SK-N-SH (cell line): Measurements from ENCODE around the gene CKB. TPM values are rescaled to one million over a fixed set of nuclear protein-coding genes. Genes with fewer than 3 reads are reported as not detected.

Experiments
- CTCF ChIA-PET: fragments of 300-600, 350-600 bp; formaldehyde crosslinking; extraction: SDS; loops from one replicate; lab custom pipeline; 2021; lab: Yijun Ruan, JAX
- POLR2A ChIA-PET: fragments of 350-600 bp; sonication (Branson Sonifier 250); formaldehyde crosslinking; extraction: SDS; loops from one replicate; lab custom pipeline; 2020; ENCODE audit warnings: antibody characterized with exemption, inconsistent platforms; lab: Yijun Ruan, JAX
- DNase-seq: peaks from one replicate; pipeline ENCODE4 v3.0.0; 2012
- H2AFZ ChIP-seq: fragments of 200-600 bp; sonication (generic); 2 replicates; pipeline ENCODE4 v1.8.1; 2016; ENCODE audit warnings: antibody characterized with exemption, mild to moderate bottlenecking, low read depth
- H3F3A ChIP-seq: fragments of 200-600 bp; sonication (generic); replicated peaks from 2 replicates; pipeline ENCODE3; 2016; ENCODE audit warnings: antibody characterized with exemption, mild to moderate bottlenecking; ENCODE audit not compliant: insufficient read depth
- H3K27ac ChIP-seq, 2 experiments: fragments of 200-500 bp in 1 of 2; fragments of 200-600 bp in 1 of 2; sonication (Bioruptor generic) in 1 of 2; sonication (generic), shearing (Covaris generic) in 1 of 2; 2 replicates each; pipeline versions ENCODE4 v1.5.1 to v1.6.1; 2014 to 2016; ENCODE audit warnings: low read depth in 2 of 2, inconsistent platforms in 1 of 2, low read length in 1 of 2, mild to moderate bottlenecking in 1 of 2, mixed read lengths in 1 of 2
- H3K27me3 ChIP-seq: fragments of 200-600 bp; sonication (generic), shearing (Covaris generic); 2 replicates; pipeline ENCODE4 v1.6.1; 2016; ENCODE audit warnings: mixed run types; ENCODE audit not compliant: insufficient read depth
- H3K36me3 ChIP-seq, 2 experiments: fragments of 200-500 bp in 1 of 2; fragments of 200-600 bp in 1 of 2; sonication (Bioruptor generic) in 1 of 2; sonication (generic) in 1 of 2; replicated peaks in 1 of 2; 2 replicates each; pipeline versions ENCODE3 to v1.5.1; 2014 to 2016; ENCODE audit warnings: low read length in 1 of 2, mild to moderate bottlenecking in 1 of 2; ENCODE audit not compliant: insufficient read depth in 2 of 2, control insufficient read depth in 1 of 2
- H3K4me1 ChIP-seq, 2 experiments: fragments of 200-500 bp in 1 of 2; fragments of 200-600 bp in 1 of 2; sonication (Bioruptor generic) in 1 of 2; sonication (generic), shearing (Covaris generic) in 1 of 2; 2 replicates each; pipeline versions ENCODE4 v1.5.1 to v1.6.1; 2014 to 2016; ENCODE audit warnings: low read depth in 1 of 2, low read length in 1 of 2, mixed run types in 1 of 2; ENCODE audit not compliant: insufficient read depth in 2 of 2, control insufficient read depth in 1 of 2
- H3K4me2 ChIP-seq: fragments of 200-600 bp; sonication (generic), shearing (Covaris generic); 2 replicates; pipeline ENCODE4 v1.6.1; 2017; ENCODE audit warnings: mixed run types
- H3K4me3 ChIP-seq, 2 experiments: fragments of 200-500 bp in 1 of 2; fragments of 200-600 bp in 1 of 2; sonication (Bioruptor generic) in 1 of 2; sonication (generic), shearing (Covaris generic) in 1 of 2; 2 replicates each; pipeline versions ENCODE4 v1.5.1 to v1.8.1; 2014 to 2016; ENCODE audit warnings: low read depth in 2 of 2, inconsistent platforms in 1 of 2, low read length in 1 of 2, mild to moderate bottlenecking in 1 of 2, mixed read lengths in 1 of 2, moderate library complexity in 1 of 2
- H3K79me2 ChIP-seq: fragments of 200-600 bp; sonication (generic); 2 replicates; pipeline ENCODE4 v1.8.1; 2017; ENCODE audit warnings: mild to moderate bottlenecking; ENCODE audit not compliant: insufficient read depth
- H3K9ac ChIP-seq: fragments of 200-600 bp; sonication (generic); 2 replicates; pipeline ENCODE4 v1.6.1; 2017; ENCODE audit warnings: mixed run types
- H3K9me2 ChIP-seq: fragments of 200-600 bp; sonication (generic); 2 replicates; pipeline ENCODE4 v1.6.1; 2017; ENCODE audit warnings: mixed run types
- H3K9me3 ChIP-seq: fragments of 200-600 bp; sonication (generic); 2 replicates; pipeline ENCODE4 v1.6.1; 2017; ENCODE audit warnings: mixed run types, mild to moderate bottlenecking, moderate library complexity
- H4K20me1 ChIP-seq: fragments of 200-600 bp; sonication (generic); 2 replicates; pipeline ENCODE4 v1.6.1; 2017; ENCODE audit warnings: mild to moderate bottlenecking, mixed run types; ENCODE audit not compliant: insufficient read depth
- CHD2 ChIP-seq: fragments of 150-350 bp; IDR thresholded peaks from 2 replicates; pipeline ENCODE4 v1.6.1; 2018; ENCODE audit warnings: low read length; ENCODE audit not compliant: partially characterized antibody
- FOSL2 ChIP-seq: IDR thresholded peaks from 2 replicates; pipeline ENCODE4 v1.4.0; 2012; ENCODE audit warnings: low read depth, mild to moderate bottlenecking, moderate library complexity, borderline replicate concordance
- GATA2 ChIP-seq: sonication (generic); formaldehyde crosslinking; IDR thresholded peaks from 2 replicates; pipeline ENCODE4 v1.5.0; 2020; ENCODE audit warnings: mild to moderate bottlenecking, missing genetic modification reagents
- JUND ChIP-seq: IDR thresholded peaks from 2 replicates; pipeline ENCODE4 v1.4.0; 2012
- NFIC ChIP-seq: IDR thresholded peaks from 2 replicates; pipeline ENCODE4 v1.4.0; 2012; ENCODE audit warnings: borderline replicate concordance
- RFX5 ChIP-seq: IDR thresholded peaks from 2 replicates; pipeline ENCODE4 v1.6.1; 2012; ENCODE audit warnings: mild to moderate bottlenecking, improper control_type of control experiment, low read length
- RXRA ChIP-seq: IDR thresholded peaks from 2 replicates; pipeline ENCODE4 v1.4.0; 2012; ENCODE audit warnings: low read depth, mild to moderate bottlenecking, borderline replicate concordance
- TCF12 ChIP-seq: IDR thresholded peaks from 2 replicates; pipeline ENCODE4 v1.4.0; 2012
- WGBS: methylation state at CpG from one replicate; pipeline ENCODE4 v1.1.6; 2017; ENCODE audit warnings: low lambda C conversion rate; 5-methylcytosine and 5-hydroxymethylcytosine counted together
- polyA plus RNA-seq, 3 experiments: library from polyadenylated mRNA; depleted of rRNA; stranded (reverse); fragments of >200 nt; gene quantifications; 2 replicates each; pipeline ENCODE4 v1.2.3, GENCODE V29; 2012
- TF ChIP-seq, protein P1 (sequence below): fragments of 150-350 bp; IDR thresholded peaks from 2 replicates; pipeline ENCODE4 v1.6.1; 2017; ENCODE audit warnings: antibody characterized with exemption, low read length, low read depth, borderline replicate concordance
- TF ChIP-seq, protein P2 (sequence below): fragments of 200-600 bp; sonication (generic); IDR thresholded peaks from 2 replicates; pipeline ENCODE4 v1.6.1; 2017; ENCODE audit warnings: antibody characterized with exemption, mild to moderate bottlenecking, moderate library complexity
- TF ChIP-seq, protein P3 (sequence below): IDR thresholded peaks from 2 replicates; pipeline ENCODE4 v1.4.0; 2012; ENCODE audit warnings: low read depth, borderline replicate concordance
- TF ChIP-seq, protein P4 (sequence below): IDR thresholded peaks from 2 replicates; pipeline ENCODE4 v1.6.1; 2012; ENCODE audit warnings: mild to moderate bottlenecking, low read depth, low read length, moderate library complexity
- TF ChIP-seq, protein P5 (sequence below): fragments of 150-350 bp; IDR thresholded peaks from 2 replicates; pipeline ENCODE4 v1.6.1; 2016; ENCODE audit warnings: mild to moderate bottlenecking, low read depth, low read length

Gene CKB
- polyA plus RNA-seq, 1 of the 3 experiments (the other 2 are of a cell fraction) = 53.0 TPM

DNA sequence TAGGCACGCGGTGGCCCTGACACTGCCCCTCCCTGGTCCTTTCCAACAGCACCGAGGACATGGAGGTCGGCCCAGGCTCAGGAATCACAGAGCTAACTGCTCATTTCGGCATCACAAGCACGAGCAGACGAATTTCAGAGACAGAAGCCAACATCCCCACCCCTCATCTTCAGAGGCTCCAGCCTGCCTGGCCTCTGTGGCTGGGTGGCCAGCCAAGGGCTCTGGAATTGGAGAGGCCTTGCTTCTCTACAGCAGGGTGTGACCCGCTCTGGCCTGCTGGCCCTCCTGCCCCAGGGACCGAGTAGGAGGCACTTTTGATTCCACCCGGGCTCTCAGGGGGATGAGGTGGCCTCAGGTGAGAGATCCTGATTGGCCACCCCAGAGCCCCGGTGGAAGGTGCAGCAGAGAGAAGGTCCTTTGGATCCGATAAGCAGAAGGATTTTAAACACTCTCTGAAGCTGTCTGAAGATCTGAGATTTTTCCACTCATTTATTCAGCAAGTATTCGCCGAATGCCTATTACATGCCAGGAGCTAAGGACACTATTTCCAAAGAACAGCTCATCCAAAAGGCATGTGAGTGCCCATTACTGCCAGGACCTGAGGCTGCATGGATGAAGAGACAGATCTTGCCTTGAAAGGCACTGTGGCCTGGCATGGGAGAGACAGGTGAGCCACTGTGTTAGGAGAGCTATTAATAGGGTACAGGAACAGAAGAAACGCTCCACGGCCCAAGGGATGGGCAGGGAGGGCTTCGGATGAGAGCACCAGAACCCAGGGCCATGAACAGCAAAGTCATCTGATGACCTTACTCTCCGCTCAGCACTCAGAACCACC lies 29.6 kb upstream of the CKB start:
- H3K4me2 ChIP-seq = peak overlapping the region; percentile 63
- TF ChIP-seq NFIC = 0 out of 2 replicates have a peak, but pooled peaks have one; percentile 11
- TF ChIP-seq, protein P1, sequence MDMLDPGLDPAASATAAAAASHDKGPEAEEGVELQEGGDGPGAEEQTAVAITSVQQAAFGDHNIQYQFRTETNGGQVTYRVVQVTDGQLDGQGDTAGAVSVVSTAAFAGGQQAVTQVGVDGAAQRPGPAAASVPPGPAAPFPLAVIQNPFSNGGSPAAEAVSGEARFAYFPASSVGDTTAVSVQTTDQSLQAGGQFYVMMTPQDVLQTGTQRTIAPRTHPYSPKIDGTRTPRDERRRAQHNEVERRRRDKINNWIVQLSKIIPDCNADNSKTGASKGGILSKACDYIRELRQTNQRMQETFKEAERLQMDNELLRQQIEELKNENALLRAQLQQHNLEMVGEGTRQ = no peak
- peak; percentile 19; the same call in 1 of the 2 replicates for TF ChIP-seq TCF12
- TF ChIP-seq FOSL2 = peak; percentile 44; the same call in 1 of the 2 replicates
- TF ChIP-seq GATA2 = no peak
- TF ChIP-seq RXRA = no peak
- H3K4me3 ChIP-seq = no peak overlapping the region
- H4K20me1 ChIP-seq = peaks cover 21% of the 10 kb centered on the region
- peaks cover 26% of the 10 kb centered on the region for H3F3A ChIP-seq
- H2AFZ ChIP-seq = no peak overlapping the region
- no peak for DNase-seq
- no peaks in the 10 kb centered on the region for H3K27me3 ChIP-seq
- peaks cover 61% of the 10 kb centered on the region for H3K79me2 ChIP-seq
- no peaks in the 10 kb centered on the region for H3K9me3 ChIP-seq
- no peaks in the 10 kb centered on the region for H3K9me2 ChIP-seq
- CTCF ChIA-PET = interaction anchor here (1.0 to 11.6 kb wide), 4 partner anchors 9 to 51 kb away, joined by 3 to 194 read pairs (median 66); partner anchors contain the start of genes BAG5 and CKB
- peak overlapping the region; percentile 64 to 77; a peak in 3 of 4 replicates for H3K27ac ChIP-seq
- WGBS = 75% methylated on average over 18 of the region's 18 CpGs
- H3K4me1 ChIP-seq = peaks cover 2 to 19% of the 10 kb centered on the region in 2 experiments; a peak in 3 of 4 replicates
- peak overlapping the region; percentile 46 for H3K9ac ChIP-seq
- peaks cover 3 to 4% of the 10 kb centered on the region in 2 experiments for H3K36me3 ChIP-seq
- POLR2A ChIA-PET = interaction anchor here (0.7 to 1.3 kb wide), 2 partner anchors 10 to 31 kb away, joined by 3 to 4 read pairs; partner anchors contain the start of genes BAG5 and COA8

DNA sequence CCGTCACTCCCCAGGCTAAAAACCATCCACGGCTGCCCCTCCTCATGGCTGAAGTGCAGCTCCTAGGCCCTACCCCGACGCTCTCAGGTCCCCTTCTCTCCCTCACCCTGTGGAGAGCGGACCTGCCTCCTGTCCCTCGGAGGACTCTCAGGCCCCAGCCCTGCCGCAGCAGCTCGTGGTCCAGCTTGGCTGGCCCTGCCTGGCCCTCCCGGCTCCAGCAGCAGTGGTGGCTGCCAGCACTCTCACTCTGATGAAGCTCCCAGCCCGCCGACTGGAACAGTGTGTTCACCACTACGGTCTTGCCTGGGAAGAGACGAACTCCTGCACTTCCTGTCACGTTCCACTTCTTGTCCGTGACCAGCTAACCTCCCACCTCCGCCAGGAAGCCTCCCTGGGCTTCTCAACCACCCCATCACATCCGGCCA lies 28.7 kb upstream of the CKB start:
- H3K4me3 ChIP-seq = no peak overlapping the region
- WGBS = 92% methylated on average over 12 of the region's 17 CpGs
- peaks cover 9 to 19% of the 10 kb centered on the region in 2 experiments; a peak in 3 of 4 replicates for H3K4me1 ChIP-seq
- H3K79me2 ChIP-seq = peaks cover 53% of the 10 kb centered on the region
- H3K4me2 ChIP-seq = peak overlapping the region; percentile 63
- no peaks in the 10 kb centered on the region for H3K27me3 ChIP-seq
- DNase-seq = peak; percentile 22
- peaks cover 17% of the 10 kb centered on the region for H3F3A ChIP-seq
- peaks cover 21% of the 10 kb centered on the region for H4K20me1 ChIP-seq
- no peak overlapping the region for H2AFZ ChIP-seq
- peak overlapping the region; percentile 64 to 77; a peak in 3 of 4 replicates for H3K27ac ChIP-seq
- ChIA-PET POLR2A (interaction anchor here (0.7 kb wide), 1 partner anchor 30 kb away, joined by 3 read pairs; no protein-coding TSS in a partner anchor), CTCF (interaction anchor here (1.0 to 11.6 kb wide), 3 partner anchors 13 to 50 kb away, joined by 3 to 194 read pairs (median 120); partner anchors contain the start of gene CKB)
- no peaks in the 10 kb centered on the region for H3K9me2 ChIP-seq
- no peaks in the 10 kb centered on the region for H3K36me3 ChIP-seq
- H3K9ac ChIP-seq = no peak overlapping the region; the same call in 1 of the 2 replicates
- H3K9me3 ChIP-seq = no peaks in the 10 kb centered on the region
- TF ChIP-seq CHD2 (no peak), RFX5 (no peak), JUND (no peak)
- TF ChIP-seq, protein P2, sequence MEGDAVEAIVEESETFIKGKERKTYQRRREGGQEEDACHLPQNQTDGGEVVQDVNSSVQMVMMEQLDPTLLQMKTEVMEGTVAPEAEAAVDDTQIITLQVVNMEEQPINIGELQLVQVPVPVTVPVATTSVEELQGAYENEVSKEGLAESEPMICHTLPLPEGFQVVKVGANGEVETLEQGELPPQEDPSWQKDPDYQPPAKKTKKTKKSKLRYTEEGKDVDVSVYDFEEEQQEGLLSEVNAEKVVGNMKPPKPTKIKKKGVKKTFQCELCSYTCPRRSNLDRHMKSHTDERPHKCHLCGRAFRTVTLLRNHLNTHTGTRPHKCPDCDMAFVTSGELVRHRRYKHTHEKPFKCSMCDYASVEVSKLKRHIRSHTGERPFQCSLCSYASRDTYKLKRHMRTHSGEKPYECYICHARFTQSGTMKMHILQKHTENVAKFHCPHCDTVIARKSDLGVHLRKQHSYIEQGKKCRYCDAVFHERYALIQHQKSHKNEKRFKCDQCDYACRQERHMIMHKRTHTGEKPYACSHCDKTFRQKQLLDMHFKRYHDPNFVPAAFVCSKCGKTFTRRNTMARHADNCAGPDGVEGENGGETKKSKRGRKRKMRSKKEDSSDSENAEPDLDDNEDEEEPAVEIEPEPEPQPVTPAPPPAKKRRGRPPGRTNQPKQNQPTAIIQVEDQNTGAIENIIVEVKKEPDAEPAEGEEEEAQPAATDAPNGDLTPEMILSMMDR = no peak
- TF ChIP-seq, protein P3, sequence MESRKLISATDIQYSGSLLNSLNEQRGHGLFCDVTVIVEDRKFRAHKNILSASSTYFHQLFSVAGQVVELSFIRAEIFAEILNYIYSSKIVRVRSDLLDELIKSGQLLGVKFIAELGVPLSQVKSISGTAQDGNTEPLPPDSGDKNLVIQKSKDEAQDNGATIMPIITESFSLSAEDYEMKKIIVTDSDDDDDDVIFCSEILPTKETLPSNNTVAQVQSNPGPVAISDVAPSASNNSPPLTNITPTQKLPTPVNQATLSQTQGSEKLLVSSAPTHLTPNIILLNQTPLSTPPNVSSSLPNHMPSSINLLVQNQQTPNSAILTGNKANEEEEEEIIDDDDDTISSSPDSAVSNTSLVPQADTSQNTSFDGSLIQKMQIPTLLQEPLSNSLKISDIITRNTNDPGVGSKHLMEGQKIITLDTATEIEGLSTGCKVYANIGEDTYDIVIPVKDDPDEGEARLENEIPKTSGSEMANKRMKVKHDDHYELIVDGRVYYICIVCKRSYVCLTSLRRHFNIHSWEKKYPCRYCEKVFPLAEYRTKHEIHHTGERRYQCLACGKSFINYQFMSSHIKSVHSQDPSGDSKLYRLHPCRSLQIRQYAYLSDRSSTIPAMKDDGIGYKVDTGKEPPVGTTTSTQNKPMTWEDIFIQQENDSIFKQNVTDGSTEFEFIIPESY = no peak
- TF ChIP-seq, protein P4, sequence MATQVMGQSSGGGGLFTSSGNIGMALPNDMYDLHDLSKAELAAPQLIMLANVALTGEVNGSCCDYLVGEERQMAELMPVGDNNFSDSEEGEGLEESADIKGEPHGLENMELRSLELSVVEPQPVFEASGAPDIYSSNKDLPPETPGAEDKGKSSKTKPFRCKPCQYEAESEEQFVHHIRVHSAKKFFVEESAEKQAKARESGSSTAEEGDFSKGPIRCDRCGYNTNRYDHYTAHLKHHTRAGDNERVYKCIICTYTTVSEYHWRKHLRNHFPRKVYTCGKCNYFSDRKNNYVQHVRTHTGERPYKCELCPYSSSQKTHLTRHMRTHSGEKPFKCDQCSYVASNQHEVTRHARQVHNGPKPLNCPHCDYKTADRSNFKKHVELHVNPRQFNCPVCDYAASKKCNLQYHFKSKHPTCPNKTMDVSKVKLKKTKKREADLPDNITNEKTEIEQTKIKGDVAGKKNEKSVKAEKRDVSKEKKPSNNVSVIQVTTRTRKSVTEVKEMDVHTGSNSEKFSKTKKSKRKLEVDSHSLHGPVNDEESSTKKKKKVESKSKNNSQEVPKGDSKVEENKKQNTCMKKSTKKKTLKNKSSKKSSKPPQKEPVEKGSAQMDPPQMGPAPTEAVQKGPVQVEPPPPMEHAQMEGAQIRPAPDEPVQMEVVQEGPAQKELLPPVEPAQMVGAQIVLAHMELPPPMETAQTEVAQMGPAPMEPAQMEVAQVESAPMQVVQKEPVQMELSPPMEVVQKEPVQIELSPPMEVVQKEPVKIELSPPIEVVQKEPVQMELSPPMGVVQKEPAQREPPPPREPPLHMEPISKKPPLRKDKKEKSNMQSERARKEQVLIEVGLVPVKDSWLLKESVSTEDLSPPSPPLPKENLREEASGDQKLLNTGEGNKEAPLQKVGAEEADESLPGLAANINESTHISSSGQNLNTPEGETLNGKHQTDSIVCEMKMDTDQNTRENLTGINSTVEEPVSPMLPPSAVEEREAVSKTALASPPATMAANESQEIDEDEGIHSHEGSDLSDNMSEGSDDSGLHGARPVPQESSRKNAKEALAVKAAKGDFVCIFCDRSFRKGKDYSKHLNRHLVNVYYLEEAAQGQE = no peak
- TF ChIP-seq, protein P5, sequence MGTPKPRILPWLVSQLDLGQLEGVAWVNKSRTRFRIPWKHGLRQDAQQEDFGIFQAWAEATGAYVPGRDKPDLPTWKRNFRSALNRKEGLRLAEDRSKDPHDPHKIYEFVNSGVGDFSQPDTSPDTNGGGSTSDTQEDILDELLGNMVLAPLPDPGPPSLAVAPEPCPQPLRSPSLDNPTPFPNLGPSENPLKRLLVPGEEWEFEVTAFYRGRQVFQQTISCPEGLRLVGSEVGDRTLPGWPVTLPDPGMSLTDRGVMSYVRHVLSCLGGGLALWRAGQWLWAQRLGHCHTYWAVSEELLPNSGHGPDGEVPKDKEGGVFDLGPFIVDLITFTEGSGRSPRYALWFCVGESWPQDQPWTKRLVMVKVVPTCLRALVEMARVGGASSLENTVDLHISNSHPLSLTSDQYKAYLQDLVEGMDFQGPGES = no peak
- TF ChIP-seq, protein P1 = no peak
